Cardiac muscle cell (in vitro differentiated cells and primary cell): Measurements from ENCODE around the gene FES. TPM values are rescaled to one million over a fixed set of nuclear protein-coding genes. Genes with fewer than 3 reads are reported as not detected.

Experiments
- DNase-seq, 2 donors: peaks; one replicate each; pipeline versions ENCODE4 v3.0.0 to v3.0.0-alpha.2; 2010 to 2017; ENCODE audit warnings: low read depth in 1 of 2, low spot score in 1 of 2
- H3K27ac ChIP-seq: fragments of 200-600 bp; sonication (generic); 2 replicates; pipeline ENCODE4 v1.5.1; 2016
- H3K27me3 ChIP-seq: fragments of 200-600 bp; sonication (generic); 2 replicates; pipeline ENCODE4 v1.6.0; 2016; ENCODE audit warnings: control low read depth
- H3K36me3 ChIP-seq: fragments of 200-600 bp; sonication (generic); 2 replicates; pipeline ENCODE4 v1.5.1; 2016; ENCODE audit warnings: control low read depth
- H3K4me1 ChIP-seq: fragments of 200-600 bp; sonication (generic); 2 replicates; pipeline ENCODE4 v1.8.1; 2017; ENCODE audit warnings: low read depth, mild to moderate bottlenecking, mixed run types
- H3K4me3 ChIP-seq: fragments of 200-600 bp; sonication (generic); 2 replicates; pipeline ENCODE4 v1.5.1; 2016; ENCODE audit warnings: mild to moderate bottlenecking
- H3K9me3 ChIP-seq: fragments of 200-600 bp; sonication (generic); 2 replicates; pipeline ENCODE4 v1.5.1; 2017; ENCODE audit warnings: low read depth, mild to moderate bottlenecking, control low read depth
- CTCF ChIP-seq: IDR thresholded peaks from 2 replicates; pipeline ENCODE4 v1.5.1; 2012; ENCODE audit warnings: low read depth, mild to moderate bottlenecking, low read length
- polyA plus RNA-seq: library from polyadenylated mRNA; unstranded; fragments of >200 nt; fragmentation: Nextera tagmentation; extraction: Ambion mirVana; gene quantifications from 2 replicates; pipeline ENCODE4 v1.2.1, GENCODE V29; 2016
- total RNA-seq: library from RNA; depleted of rRNA; stranded (reverse); fragments of >200 nt; gene quantifications from 2 replicates; pipeline ENCODE4 v1.2.3, GENCODE V29; 2016

FES gene
- total and polyA plus RNA-seq, 2 experiments from 2014 or later, result 5.4 to 19.8 TPM

GRCh38 chr15:90886291-90886614 lies 1.9 kb downstream of the FES start:
- Histone ChIP-seq H3K9me3 (no peaks in the 10 kb centered on the region), H3K27ac (no peak overlapping the region), H3K27me3 (no peaks in the 10 kb centered on the region), H3K4me1 (peaks cover 5% of the 10 kb centered on the region), H3K36me3 (no peaks in the 10 kb centered on the region), H3K4me3 (no peak overlapping the region)
- no peak for DNase-seq
- no peak for TF ChIP-seq CTCF

- H3K9me3 ChIP-seq, result no peaks in the 10 kb centered on the region
- no peaks in the 10 kb centered on the region for H3K27me3 ChIP-seq
- TF ChIP-seq CTCF, result no peak
- no peak for DNase-seq
- H3K36me3 ChIP-seq, result no peaks in the 10 kb centered on the region
- no peak overlapping the region for H3K27ac ChIP-seq
- no peak overlapping the region for H3K4me3 ChIP-seq
- H3K4me1 ChIP-seq, result peaks cover 5% of the 10 kb centered on the region
Observed at GRCh38 chr15:90887037-90887481, 2.8 kb downstream of the FES start.

GRCh38 chr15:90889313-90889730 lies 5.0 kb downstream of the FES start:
- Histone ChIP-seq H3K9me3 (no peaks in the 10 kb centered on the region), H3K27me3 (no peaks in the 10 kb centered on the region), H3K4me3 (no peak overlapping the region), H3K36me3 (no peaks in the 10 kb centered on the region), H3K27ac (no peak overlapping the region), H3K4me1 (peaks cover 2% of the 10 kb centered on the region)
- no peak for DNase-seq
- TF ChIP-seq CTCF, result no peak

- no peaks in the 10 kb centered on the region for H3K9me3 ChIP-seq
- no peaks in the 10 kb centered on the region for H3K4me1 ChIP-seq
- no peaks in the 10 kb centered on the region for H3K36me3 ChIP-seq
- no peak overlapping the region for H3K4me3 ChIP-seq
- H3K27ac ChIP-seq, result no peak overlapping the region
- no peak for DNase-seq
- TF ChIP-seq CTCF, result no peak
- no peaks in the 10 kb centered on the region for H3K27me3 ChIP-seq
Observed at GRCh38 chr15:90889736-90890456, 5.6 kb downstream of the FES start.

- Histone ChIP-seq H3K36me3 (no peaks in the 10 kb centered on the region), H3K9me3 (no peaks in the 10 kb centered on the region), H3K27me3 (no peaks in the 10 kb centered on the region), H3K27ac (no peak overlapping the region), H3K4me1 (no peaks in the 10 kb centered on the region), H3K4me3 (no peak overlapping the region)
- TF ChIP-seq CTCF, result no peak
- no peak for DNase-seq
Observed at GRCh38 chr15:90890839-90891238, 6.5 kb downstream of the FES start.
